IMR-90 (cell line): ENCODE results near the gene MERTK. TPM values are rescaled to one million over a fixed set of nuclear protein-coding genes. Genes with fewer than 3 reads are reported as not detected.

ENCODE experiments used
- ATAC-seq: fragments of 200-7000 bp; cut with Tn5 transposase; 2 replicates; pipeline ENCODE4 v1.9.1; 2020; ENCODE audit warnings: low read depth, mild to moderate bottlenecking, moderate library complexity
- BruUV-seq: library from RNA; stranded (reverse); fragments of 400-500 nt; replicated peaks from 2 replicates; lab custom pipeline; 2021; lab: Mats Ljungman, UMichigan
- CTCF ChIA-PET: fragments of 300-600 bp; formaldehyde crosslinking; extraction: SDS; loops from one replicate; lab custom pipeline; 2021; ENCODE audit warnings: antibody characterized with exemption; lab: Yijun Ruan, JAX
- POLR2A ChIA-PET: fragments of 300-600 bp; sonication (Branson Sonifier 250); formaldehyde crosslinking; loops from one replicate; lab custom pipeline; 2022; ENCODE audit warnings: antibody characterized with exemption; ENCODE audit not compliant: unreplicated experiment; lab: Charles Lee
- DNase-seq: peaks from one replicate; pipeline ENCODE4 v3.0.0; 2013
- H2AFZ ChIP-seq: replicated peaks from 2 replicates; pipeline ENCODE3; 2013; ENCODE audit warnings: low read length, mild to moderate bottlenecking; ENCODE audit not compliant: poor library complexity
- H2AK5ac ChIP-seq: 2 replicates; pipeline ENCODE4 v1.6.1; 2013; ENCODE audit warnings: low read depth, low read length, inconsistent platforms
- H2AK9ac ChIP-seq: replicated peaks from 2 replicates; pipeline ENCODE3; 2013; ENCODE audit warnings: mild to moderate bottlenecking, low read depth, low read length, moderate library complexity; ENCODE audit not compliant: poor library complexity
- H2BK120ac ChIP-seq: 2 replicates; pipeline ENCODE4 v1.6.1; 2013; ENCODE audit warnings: low read depth, low read length, inconsistent platforms
- H2BK15ac ChIP-seq: 3 replicates; pipeline ENCODE4 v1.6.1; 2013; ENCODE audit warnings: low read depth, low read length, inconsistent platforms
- H2BK20ac ChIP-seq: 2 replicates; pipeline ENCODE4 v1.6.1; 2013; ENCODE audit warnings: low read depth, mild to moderate bottlenecking, inconsistent platforms, low read length, moderate library complexity
- H2BK5ac ChIP-seq: 2 replicates; pipeline ENCODE4 v1.6.1; 2013; ENCODE audit warnings: mild to moderate bottlenecking, low read depth, low read length, inconsistent platforms; ENCODE audit not compliant: poor library complexity, severe bottlenecking
- H3K14ac ChIP-seq: replicated peaks from 2 replicates; pipeline ENCODE4 v1.6.1; 2013; ENCODE audit warnings: low read depth, low read length, inconsistent platforms
- H3K18ac ChIP-seq: 2 replicates; pipeline ENCODE4 v1.6.1; 2013; ENCODE audit warnings: low read depth, low read length, control low read depth
- H3K23ac ChIP-seq: 2 replicates; pipeline ENCODE4 v1.6.1; 2013; ENCODE audit warnings: low read depth, low read length, inconsistent platforms
- H3K27ac ChIP-seq: 2 replicates; pipeline ENCODE4 v1.5.1; 2013; ENCODE audit warnings: mild to moderate bottlenecking, control low read depth, low read length; ENCODE audit not compliant: insufficient read depth
- H3K27me3 ChIP-seq: 2 replicates; pipeline ENCODE4 v1.6.1; 2013; ENCODE audit warnings: low read length; ENCODE audit not compliant: control insufficient read depth, insufficient read depth
- H3K36me3 ChIP-seq: 2 replicates; pipeline ENCODE4 v1.6.1; 2013; ENCODE audit warnings: low read length, mixed read lengths; ENCODE audit not compliant: control insufficient read depth, insufficient read depth
- H3K4ac ChIP-seq: 2 replicates; pipeline ENCODE4 v1.6.1; 2013; ENCODE audit warnings: low read depth, low read length, inconsistent platforms
- H3K4me1 ChIP-seq: 2 replicates; pipeline ENCODE4 v1.6.1; 2013; ENCODE audit warnings: low read length, mixed read lengths; ENCODE audit not compliant: control insufficient read depth, insufficient read depth
- H3K4me2 ChIP-seq: 2 replicates; pipeline ENCODE4 v1.6.1; 2013; ENCODE audit warnings: low read depth, mild to moderate bottlenecking, control low read depth, low read length, moderate library complexity
- H3K4me3 ChIP-seq: 2 replicates; pipeline ENCODE4 v1.5.1; 2013; ENCODE audit warnings: low read depth, mild to moderate bottlenecking, control low read depth, low read length, moderate library complexity; ENCODE audit not compliant: insufficient read depth
- H3K56ac ChIP-seq: 2 replicates; pipeline ENCODE4 v1.6.1; 2013; ENCODE audit warnings: low read length, inconsistent platforms; ENCODE audit not compliant: insufficient read depth; ENCODE audit errors: extremely low read depth
- H3K79me1 ChIP-seq, 2 experiments: 2 replicates each; pipeline ENCODE4 v1.6.1; 2013; ENCODE audit warnings: low read length in 2 of 2, inconsistent platforms in 1 of 2, low read depth in 1 of 2
- H3K9ac ChIP-seq: 2 replicates; pipeline ENCODE4 v1.6.1; 2013; ENCODE audit warnings: low read depth, low read length, control low read depth
- H3K9me1 ChIP-seq: 2 replicates; pipeline ENCODE4 v1.6.1; 2013; ENCODE audit warnings: low read length, inconsistent platforms; ENCODE audit not compliant: insufficient read depth
- H3K9me3 ChIP-seq: 2 replicates; pipeline ENCODE4 v1.6.1; 2013; ENCODE audit warnings: low read length; ENCODE audit not compliant: control insufficient read depth, insufficient read depth
- H4K20me1 ChIP-seq: 2 replicates; pipeline ENCODE4 v1.6.1; 2013; ENCODE audit warnings: low read length, inconsistent platforms; ENCODE audit not compliant: insufficient read depth
- H4K5ac ChIP-seq: 2 replicates; pipeline ENCODE4 v1.6.1; 2013; ENCODE audit warnings: mild to moderate bottlenecking, low read depth, low read length, control low read depth
- H4K8ac ChIP-seq, 2 experiments: 2 replicates each; pipeline ENCODE4 v1.6.1; 2013; ENCODE audit warnings: low read depth in 2 of 2, low read length in 2 of 2, control low read depth in 1 of 2, inconsistent platforms in 1 of 2
- H4K91ac ChIP-seq: 2 replicates; pipeline ENCODE4 v1.6.1; 2013; ENCODE audit warnings: low read depth, low read length, inconsistent platforms; ENCODE audit not compliant: insufficient read depth
- CEBPB ChIP-seq: IDR thresholded peaks from 2 replicates; pipeline ENCODE4 v1.6.1; 2012; ENCODE audit warnings: low read depth, low read length, improper control_type of control experiment
- CHD1 ChIP-seq: IDR thresholded peaks from 2 replicates; pipeline ENCODE4 v1.6.1; 2012; ENCODE audit warnings: low read depth, low read length, improper control_type of control experiment
- ELK1 ChIP-seq: fragments of 150-350 bp; IDR thresholded peaks from 2 replicates; pipeline ENCODE4 v1.6.1; 2016; ENCODE audit warnings: low read depth, mild to moderate bottlenecking, low read length, moderate library complexity, borderline replicate concordance
- FOS ChIP-seq: fragments of 150-350 bp; IDR thresholded peaks from 2 replicates; pipeline ENCODE4 v1.6.1; 2016; ENCODE audit warnings: low read depth, low read length
- MAFK ChIP-seq: IDR thresholded peaks from 2 replicates; pipeline ENCODE4 v1.6.1; 2012; ENCODE audit warnings: low read depth, low read length, improper control_type of control experiment
- MAZ ChIP-seq: IDR thresholded peaks from 2 replicates; pipeline ENCODE4 v1.6.1; 2012; ENCODE audit warnings: low read depth, mild to moderate bottlenecking, low read length, improper control_type of control experiment, moderate library complexity, borderline replicate concordance
- MXI1 ChIP-seq: IDR thresholded peaks from 2 replicates; pipeline ENCODE4 v1.6.1; 2012; ENCODE audit warnings: low read depth, mild to moderate bottlenecking, low read length, moderate library complexity, borderline replicate concordance
- NFE2L2 ChIP-seq: fragments of 150-350 bp; IDR thresholded peaks from 2 replicates; pipeline ENCODE4 v1.6.1; 2016; ENCODE audit warnings: low read depth, mild to moderate bottlenecking, low read length
- RAD21 ChIP-seq: IDR thresholded peaks from 2 replicates; pipeline ENCODE4 v1.6.1; 2012; ENCODE audit warnings: low read length, improper control_type of control experiment
- RFX5 ChIP-seq: IDR thresholded peaks from 2 replicates; pipeline ENCODE4 v1.8.0; 2012; ENCODE audit warnings: low read depth, mild to moderate bottlenecking, low read length, moderate library complexity
- SMC3 ChIP-seq: fragments of 150-350 bp; IDR thresholded peaks from 2 replicates; pipeline ENCODE4 v1.6.1; 2016; ENCODE audit warnings: low read depth, mild to moderate bottlenecking, antibody characterized with exemption, low read length, moderate library complexity
- WGBS, 2 experiments: methylation state at CpG; one replicate each; pipeline versions ENCODE4 v1.1.5 to v1.1.7; 2013; ENCODE audit warnings: missing lambda C conversion rate in 2 of 2; ENCODE audit not compliant: insufficient read length in 1 of 2; ENCODE audit errors: extremely low coverage in 2 of 2; 5-methylcytosine and 5-hydroxymethylcytosine counted together
- dilution Hi-C: fragments of 300-500 bp; cut with HindIII; formaldehyde crosslinking; loops from one replicate; pipeline ENCODE4 v1.14.3; 2018; ENCODE audit warnings: low sequenced_read_pairs; ENCODE audit not compliant: unreplicated experiment
- in situ Hi-C: fragments of 300-500 bp; cut with MboI; formaldehyde crosslinking; loops from 3 replicates; pipeline ENCODE4 v1.14.3; 2019; ENCODE audit warnings: low sequenced_read_pairs, inconsistent platforms, mixed read lengths
- intact Hi-C: fragments of 100-400 bp; cut with micrococcal nuclease; formaldehyde crosslinking; loops from 2 replicates; pipeline ENCODE4 v1.10.0; 2022
- polyA plus RNA-seq, 3 experiments: library from polyadenylated mRNA; depleted of rRNA; stranded (reverse); fragments of >200 nt; gene quantifications; 2 replicates each; pipeline ENCODE4 v1.2.3, GENCODE V29; 2012; ENCODE audit warnings: low replicate concordance in 1 of 3
- total RNA-seq: library from RNA; depleted of rRNA; stranded (reverse); fragments of >200 nt; gene quantifications from 2 replicates; pipeline ENCODE4 v1.2.3, GENCODE V29; 2012

MERTK gene
- total and polyA plus RNA-seq, 2 of the 4 experiments (the other 2 are of a cell fraction), result 0.36 to 0.62 TPM

DNA sequence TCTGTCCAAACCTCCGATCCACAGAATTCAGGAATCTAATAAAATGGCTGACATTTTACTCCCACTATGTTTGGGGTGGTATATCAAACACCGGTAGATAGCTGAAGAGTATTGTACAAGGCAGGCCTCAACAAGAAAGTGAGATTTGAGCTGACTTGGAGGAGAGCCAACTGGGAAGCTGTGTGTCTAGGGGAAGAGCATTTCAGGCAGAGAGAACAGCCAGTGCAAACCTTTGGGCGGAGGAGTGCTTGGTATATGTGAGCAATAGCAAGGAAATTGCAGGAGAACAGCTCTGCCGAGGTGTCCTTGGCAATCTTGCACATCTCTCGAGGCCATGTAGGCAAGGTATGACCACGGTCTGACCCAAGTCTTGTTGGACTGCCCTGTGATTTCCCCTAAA, 1.8 kb upstream of the MERTK start:
- H3K23ac ChIP-seq, result no peak overlapping the region
- H3K9me1 ChIP-seq, result peaks cover 3% of the 10 kb centered on the region; the same call in 1 of the 2 replicates
- H3K4ac ChIP-seq, result no peak overlapping the region
- H2AK5ac ChIP-seq, result no peak overlapping the region
- dilution Hi-C loops, result no loop called here
- no peak overlapping the region for H4K5ac ChIP-seq
- H2BK15ac ChIP-seq, result no peak overlapping the region
- H2BK20ac ChIP-seq, result no peak overlapping the region
- H3K4me3 ChIP-seq, result no peak overlapping the region
- no peak for TF ChIP-seq MAFK
- no peak for TF ChIP-seq ELK1
- TF ChIP-seq MXI1, result no peak
- TF ChIP-seq RAD21, result no peak
- no peak for TF ChIP-seq FOS
- TF ChIP-seq SMC3, result no peak
- TF ChIP-seq MAZ, result no peak
- no peak for TF ChIP-seq NFE2L2
- TF ChIP-seq RFX5, result no peak
- TF ChIP-seq CEBPB, result no peak
- no peak for TF ChIP-seq CHD1
- no peaks in the 10 kb centered on the region for H4K20me1 ChIP-seq
- in situ Hi-C loops, result no loop called here
- H3K56ac ChIP-seq, result no peak overlapping the region
- intact Hi-C loops, result no loop called here
- DNase-seq (no peak), ATAC-seq (no peak)
- H3K79me1 ChIP-seq, result no peaks in the 10 kb centered on the region
- H2BK5ac ChIP-seq, result no peak overlapping the region
- no peak overlapping the region for H3K27ac ChIP-seq
- BruUV-seq, result no TSS peak
- no peak overlapping the region for H3K18ac ChIP-seq
- no peak overlapping the region for H2BK120ac ChIP-seq
- H3K36me3 ChIP-seq, result no peaks in the 10 kb centered on the region
- H3K4me1 ChIP-seq, result peaks cover 4% of the 10 kb centered on the region
- H3K4me2 ChIP-seq, result no peak overlapping the region
- H3K27me3 ChIP-seq, result peaks cover 47% of the 10 kb centered on the region
- H4K91ac ChIP-seq, result no peak overlapping the region
- H2AFZ ChIP-seq, result no peak overlapping the region
- H3K9ac ChIP-seq, result no peak overlapping the region
- 100% methylated on average over 1 of the region's 6 CpGs; no CpG with 5 or more reads in 1 of the 2 experiments for WGBS, 2 experiments
- no peak overlapping the region for H3K14ac ChIP-seq
- H3K9me3 ChIP-seq, result no peaks in the 10 kb centered on the region
- ChIA-PET CTCF (interaction anchor here (1.4 kb wide), 1 partner anchor 9 kb away, joined by 8 read pairs; no protein-coding TSS in a partner anchor), POLR2A (no interaction called here)
- H2AK9ac ChIP-seq, result no peak overlapping the region
- H4K8ac ChIP-seq, result no peak overlapping the region
